GM19372 (cell line): ENCODE results near the gene EDARADD.
"Not testable (repeated sequence)": the region's sequence is repeated elsewhere in the genome, so short reads cannot be mapped to it uniquely, and the experiment has no call there.

Experiments used
- ATAC-seq: cut with Tn5 transposase; IDR thresholded peaks from one replicate; pipeline ENCODE4 v1.9.1; 2021; ENCODE audit warnings: mild to moderate bottlenecking, low read depth, moderate library complexity; ENCODE audit not compliant: unreplicated experiment

EDARADD gene

DNA sequence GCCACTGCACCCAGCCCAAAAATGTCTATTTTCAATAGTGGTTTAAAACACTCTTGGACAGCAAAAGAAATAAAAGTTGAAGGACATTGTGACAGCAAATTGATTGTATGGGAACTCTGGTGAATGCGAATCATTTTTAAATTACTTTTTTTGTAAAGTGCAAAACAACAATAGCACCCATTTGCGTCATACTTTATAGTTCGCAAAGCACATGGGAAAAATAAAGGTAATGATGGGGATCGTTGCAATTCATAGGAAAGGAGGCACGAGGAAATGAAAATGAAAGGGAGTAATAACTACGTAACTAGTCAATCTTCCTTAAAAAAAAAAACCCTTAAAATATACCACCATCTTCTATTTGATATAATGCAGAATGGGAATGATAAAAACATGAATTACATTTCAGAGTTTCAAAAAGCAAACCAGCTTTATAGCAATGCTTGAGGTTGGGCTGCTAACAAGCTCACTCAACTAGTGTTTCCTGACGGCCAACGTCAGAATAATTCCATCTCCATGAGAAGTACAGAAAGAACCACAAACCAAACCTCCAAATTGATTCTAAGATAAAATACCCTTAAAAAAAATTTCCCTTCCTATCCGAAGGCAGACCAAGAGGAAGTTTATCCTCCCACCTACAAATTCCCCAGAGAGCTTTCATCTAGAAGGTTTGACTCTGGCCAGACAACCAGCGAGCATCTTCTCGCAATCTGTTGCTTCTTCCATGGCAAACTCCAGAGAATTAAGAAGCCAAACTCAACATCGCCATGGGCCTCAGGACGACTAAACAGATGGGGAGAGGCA lies at the start of gene EDARADD:
Gene EDARADD, plus strand, starts transcription at position 606 of the 801 bp plus-strand sequence. Its CDS starts 159 bp downstream, at position 765.
- no peak for ATAC-seq

DNA sequence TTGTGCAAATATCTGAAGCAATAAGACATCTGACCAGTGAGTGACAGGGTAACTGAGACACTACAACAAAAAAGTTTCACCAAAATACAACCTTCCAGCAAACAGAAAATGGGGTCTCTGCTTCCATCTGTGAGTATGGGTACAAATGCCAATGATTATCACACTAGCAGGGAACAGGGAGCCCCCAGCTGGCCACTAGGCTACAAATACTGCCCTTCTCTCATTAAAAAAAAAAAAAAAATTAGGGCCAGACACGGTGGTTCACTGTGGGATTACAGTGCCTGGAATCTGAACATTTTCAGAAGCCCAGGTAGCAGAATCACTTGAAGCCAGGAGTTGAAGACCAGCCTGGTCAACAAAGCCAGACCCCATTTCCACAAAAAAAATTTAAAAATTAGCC lies 48.4 kb upstream of the EDARADD start:
- ATAC-seq = no peak

DNA sequence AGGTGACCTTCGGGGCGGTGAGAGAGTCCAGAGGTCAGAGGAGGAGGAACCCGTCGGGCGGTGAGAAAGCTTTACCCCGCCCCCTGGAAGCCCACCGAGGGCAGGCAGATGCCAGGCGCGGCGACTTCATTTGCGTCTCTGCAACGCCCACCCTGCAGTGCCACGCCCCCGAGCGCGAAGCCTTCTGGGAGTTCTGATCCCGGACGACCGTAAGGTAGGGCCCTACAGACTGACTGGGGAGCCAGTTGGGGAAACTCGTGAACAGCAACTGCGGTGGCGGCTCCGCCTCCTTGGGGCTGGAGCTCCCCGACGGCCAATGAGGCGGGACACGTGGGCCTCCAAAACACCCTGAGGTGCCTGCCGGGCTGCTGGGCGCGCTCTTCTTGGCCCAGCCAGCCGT lies 46.0 kb upstream of the EDARADD start:
- no peak for ATAC-seq

DNA sequence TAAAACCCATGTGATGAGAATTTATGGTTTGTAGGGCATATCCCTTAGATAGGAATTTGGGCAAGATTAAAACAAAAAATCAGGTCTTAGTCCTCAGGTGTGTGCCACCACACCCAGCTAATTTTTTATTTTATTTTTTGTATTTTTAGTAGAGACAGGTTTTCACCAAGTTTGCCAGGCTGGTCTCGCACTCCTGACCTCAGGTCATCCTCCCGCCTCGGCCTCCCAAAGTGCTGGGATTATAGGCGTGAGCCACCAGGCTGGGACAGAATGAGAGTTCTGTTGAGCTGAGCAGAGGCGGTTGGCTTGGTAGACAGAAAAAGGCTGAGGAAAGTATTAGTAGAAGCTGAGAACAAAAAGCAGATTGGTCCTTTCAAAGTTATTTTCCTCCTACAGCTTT lies 43.8 kb upstream of the EDARADD start:
- ATAC-seq = no peak

DNA sequence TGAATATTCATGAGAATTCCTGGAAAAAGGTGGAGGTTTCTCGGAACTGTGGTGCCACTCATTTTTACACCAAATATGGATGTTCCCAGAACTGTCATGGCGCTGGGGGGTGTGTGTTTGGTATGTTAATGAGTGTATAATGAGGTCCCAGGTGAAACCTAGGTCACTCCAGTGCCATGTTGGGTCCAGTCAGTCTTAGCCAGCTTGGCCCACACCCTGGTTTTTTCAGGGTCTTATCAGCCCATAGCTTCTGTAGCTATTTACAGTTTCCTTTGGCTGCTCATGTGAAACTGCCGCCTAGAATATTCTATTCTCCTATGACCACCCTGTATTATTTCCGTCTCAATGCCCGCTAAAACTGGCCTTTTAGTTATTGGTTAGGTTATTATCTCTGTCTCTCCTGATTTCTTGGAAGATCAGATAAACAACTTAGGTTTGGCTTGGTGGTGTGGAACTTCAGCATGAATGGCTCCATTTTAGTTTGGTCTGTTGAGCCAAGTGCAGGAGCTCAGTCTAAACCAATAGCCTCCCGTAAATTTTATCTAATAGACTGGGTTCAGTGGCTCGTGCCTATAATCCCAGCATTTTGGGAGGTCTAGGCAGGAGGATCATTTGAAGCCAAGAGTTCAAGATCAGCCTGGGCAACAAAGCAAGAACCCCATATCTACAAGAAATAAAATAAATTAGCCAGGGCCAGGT lies 42.1 kb upstream of the EDARADD start:
- ATAC-seq = no peak

DNA sequence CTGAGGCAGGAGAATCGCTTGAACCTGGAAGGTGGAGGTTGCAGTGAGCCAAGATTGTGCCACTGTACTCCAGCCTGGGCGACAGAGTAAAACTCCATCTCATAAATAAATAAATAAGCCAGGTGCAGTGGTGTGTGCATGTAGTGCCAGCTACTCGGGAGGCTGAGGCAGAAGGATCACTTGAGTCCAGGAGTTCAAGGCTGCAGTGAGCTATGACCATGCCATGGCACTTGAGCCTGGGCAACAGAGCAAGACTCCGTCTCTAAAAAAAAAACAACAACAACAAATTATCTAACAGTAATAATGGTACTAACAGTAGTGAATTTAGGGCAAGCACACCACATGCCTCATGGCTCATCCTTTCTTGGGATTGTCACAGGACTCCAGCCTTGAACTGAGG lies 41.3 kb upstream of the EDARADD start:
- not testable (repeated sequence) for ATAC-seq

DNA sequence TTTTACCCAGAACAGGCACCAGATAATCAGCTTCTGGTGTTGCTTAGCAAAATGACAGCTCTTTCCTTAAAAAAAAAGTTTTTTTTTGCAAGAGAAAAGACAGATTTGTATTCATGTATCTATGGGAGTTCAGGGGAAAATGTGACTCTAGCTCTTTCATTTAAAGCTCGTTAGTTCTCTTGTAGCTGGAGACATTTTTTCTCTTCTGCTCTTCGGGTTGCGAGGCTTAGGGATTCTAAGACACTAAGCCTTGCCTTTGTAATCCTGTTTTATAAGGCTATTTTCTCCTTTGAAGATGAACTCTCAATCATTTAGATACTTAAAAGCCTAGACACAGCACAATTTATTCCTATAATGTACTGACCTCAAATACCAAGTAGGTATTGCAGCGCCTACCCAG lies 40.3 kb upstream of the EDARADD start:
- ATAC-seq = no peak

DNA sequence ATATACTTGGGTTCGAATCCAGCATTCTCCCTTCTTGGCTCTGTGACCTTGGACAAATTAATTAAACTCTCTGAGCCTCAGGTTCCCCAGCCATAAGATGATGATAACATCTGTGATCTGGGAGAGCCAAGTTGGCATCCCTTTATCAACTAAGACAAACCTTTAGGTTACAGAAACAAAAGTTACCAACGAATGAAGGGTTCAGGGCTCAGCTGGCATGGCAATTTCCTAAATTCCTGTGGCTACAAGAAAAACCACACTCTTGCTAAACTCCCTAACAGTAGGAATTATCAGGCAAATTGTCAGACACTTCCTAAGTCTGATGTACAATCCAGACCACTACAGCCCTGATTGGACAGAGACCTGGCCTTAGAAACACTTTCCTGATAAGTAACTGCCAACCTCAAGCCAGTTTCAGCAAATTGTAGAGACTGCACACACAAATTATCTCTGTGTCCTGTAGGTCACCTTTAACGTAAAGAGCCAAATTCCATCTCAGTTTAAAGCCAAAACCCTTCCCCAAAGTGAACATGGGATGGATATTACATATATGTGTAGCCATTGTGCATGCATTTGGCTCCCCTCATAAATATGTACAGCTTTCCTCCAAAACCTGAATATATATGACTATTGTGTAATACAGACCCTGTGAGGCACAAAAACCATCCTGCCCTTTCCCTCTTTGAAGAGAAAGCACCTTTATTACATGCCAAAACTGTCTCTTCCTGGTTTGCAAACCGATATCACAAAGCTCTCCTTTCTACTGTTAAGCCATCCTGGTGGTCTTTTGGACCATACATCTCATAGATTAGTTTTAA lies 39.5 kb upstream of the EDARADD start:
- ATAC-seq = no peak

DNA sequence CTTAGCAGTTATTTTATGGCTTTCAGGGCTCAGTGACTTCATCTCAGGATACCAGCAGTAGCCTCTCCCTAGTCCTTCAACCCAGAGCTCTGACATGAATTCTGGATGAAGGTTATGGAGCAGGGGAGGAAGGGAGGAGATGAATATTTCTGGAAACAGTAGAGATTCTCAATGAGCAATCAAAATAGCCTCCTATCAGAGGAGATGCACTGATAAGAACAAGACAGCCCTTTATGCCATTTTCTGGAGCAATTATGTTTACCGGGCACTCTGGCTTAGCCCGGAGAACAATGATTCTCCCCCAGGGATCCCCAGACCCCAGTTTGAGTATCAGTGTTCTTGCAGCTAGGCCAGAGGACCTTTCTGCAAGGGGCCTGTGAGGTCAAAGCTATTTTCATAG lies 37.9 kb upstream of the EDARADD start:
- no peak for ATAC-seq

DNA sequence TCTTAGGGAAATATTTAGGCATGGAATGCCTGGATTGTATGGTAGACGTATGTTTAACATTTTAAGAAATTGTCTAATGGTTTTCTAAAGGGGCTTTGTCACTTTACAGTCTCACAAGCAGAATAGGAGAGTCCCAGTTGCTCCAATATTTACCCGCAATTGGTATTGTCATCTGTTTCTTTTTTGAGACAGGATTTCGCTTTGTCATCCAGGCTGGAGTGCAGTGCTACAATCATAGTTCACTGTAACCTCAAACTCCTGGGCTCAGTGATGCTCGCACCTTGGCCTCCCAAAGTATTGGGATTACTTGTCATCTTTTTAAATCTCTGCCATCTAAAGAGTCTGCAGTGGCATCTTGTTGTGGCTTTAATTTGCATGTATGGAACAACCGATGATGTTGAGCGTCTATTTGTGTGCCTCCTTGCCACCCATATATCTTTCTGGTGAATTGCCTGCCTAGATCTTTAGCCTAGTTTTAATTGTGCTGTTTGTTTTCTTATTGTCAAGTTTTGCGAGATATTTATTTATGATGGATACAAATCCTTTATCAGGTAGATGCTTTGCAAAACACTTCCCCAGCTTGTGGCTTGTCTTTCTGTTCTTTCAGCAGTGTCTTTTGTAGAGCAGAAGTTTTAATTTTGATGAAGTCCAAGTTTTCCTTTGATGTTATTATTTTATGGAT lies 32.0 kb upstream of the EDARADD start:
- no peak for ATAC-seq

DNA sequence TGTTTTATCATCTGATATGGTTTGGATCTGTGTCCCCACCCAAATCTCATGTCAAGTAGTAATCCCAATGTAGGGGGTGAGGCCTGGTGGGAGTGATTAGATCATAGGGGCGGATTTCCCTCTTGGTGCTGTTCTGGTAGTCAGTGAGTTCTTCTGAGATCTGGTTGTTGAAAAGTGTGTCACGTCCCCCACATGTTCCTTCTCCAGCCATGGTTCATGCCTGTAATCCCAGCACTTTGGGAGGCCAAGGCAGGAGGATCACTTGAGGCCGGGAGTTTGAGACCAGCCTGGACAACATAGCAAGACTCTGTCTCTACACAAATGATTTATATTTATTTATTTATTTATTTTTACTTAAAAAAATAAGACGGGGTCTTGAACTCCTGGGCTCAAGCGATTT lies 30.8 kb upstream of the EDARADD start:
- ATAC-seq = no peak

DNA sequence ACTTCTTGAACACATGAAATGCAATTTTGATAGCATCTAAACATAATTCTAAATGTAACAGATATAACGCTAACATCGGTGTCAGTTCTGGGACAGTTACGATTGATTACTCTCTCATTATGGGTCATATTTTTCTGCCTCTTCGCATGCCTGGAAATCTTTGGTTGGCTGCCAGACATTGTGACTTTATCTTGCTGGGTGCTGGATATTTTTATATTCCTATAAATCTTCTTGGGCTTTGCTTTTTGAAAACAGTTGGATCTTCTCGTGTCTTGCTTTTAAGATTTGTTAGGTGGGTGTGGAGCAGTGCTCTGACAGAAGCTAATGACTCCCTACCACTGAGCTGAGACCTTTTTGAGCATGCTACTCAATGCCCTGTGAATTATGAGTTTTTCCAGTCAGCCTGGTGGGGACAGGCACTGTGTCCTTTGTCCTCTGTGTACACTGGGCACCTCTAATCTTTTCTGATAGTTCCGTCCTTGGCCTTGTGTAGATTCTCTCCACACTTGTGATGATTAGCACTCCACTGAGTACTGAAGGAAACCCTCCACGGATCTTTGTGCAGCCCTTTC lies 28.0 kb upstream of the EDARADD start:
- ATAC-seq = no peak

DNA sequence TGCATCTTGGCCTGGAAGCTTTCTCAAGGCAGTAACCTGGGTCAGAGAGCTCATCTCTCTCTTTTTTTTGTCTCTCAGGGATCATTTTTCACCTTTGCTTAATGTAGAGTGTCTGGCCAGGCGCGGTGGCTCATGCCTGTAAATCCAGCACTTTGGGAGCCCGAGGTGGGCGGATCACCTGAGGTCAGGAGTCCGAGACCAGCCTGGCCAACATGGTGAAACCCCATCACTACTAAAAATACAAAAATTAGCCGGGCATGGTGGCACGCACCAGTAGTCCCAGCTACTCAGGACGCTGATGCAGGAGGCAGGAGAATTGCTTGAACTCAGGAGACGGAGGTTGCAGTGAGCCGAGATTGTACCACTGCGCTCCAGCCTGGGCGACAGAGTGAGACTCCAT lies 27.4 kb upstream of the EDARADD start:
- ATAC-seq = not testable (repeated sequence)

DNA sequence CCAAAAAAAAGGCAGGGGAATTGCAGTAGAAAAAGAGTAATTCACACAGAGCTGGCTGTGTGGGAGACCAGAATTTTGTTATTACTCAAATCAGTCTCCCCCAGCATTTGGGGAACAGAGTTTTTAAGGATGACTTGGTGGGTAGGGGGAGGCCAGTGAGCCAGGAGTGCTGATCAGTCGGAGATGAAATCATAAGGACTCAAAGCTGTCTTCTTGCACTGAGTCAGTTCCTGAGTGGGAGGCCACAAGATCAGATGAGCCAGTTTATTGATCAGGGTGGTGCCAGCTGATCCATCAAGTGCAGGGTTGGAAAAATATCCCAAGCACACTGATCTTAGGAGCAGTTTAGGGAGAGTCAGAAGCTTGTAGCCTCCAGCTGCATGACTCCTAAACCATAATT lies 23.7 kb upstream of the EDARADD start:
- no peak for ATAC-seq

DNA sequence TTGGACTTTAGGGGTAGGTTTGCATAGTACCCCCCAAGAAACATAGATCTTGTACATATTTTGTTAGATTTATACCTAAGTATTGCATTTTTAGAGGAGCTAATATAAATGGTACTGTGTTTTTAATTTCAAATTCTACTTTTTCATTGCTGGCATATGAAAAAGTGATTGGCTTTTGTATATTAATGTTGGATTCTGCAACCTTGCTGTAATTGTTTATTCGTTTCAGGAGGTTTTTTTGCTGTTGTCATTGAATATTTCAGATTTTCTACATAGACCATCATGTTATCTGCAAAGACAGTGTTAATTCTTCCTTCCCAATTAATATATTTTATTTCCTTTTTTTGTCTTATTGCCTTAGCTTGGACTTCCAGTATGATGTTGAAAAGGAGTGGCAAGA lies 23.0 kb upstream of the EDARADD start:
- ATAC-seq = no peak

DNA sequence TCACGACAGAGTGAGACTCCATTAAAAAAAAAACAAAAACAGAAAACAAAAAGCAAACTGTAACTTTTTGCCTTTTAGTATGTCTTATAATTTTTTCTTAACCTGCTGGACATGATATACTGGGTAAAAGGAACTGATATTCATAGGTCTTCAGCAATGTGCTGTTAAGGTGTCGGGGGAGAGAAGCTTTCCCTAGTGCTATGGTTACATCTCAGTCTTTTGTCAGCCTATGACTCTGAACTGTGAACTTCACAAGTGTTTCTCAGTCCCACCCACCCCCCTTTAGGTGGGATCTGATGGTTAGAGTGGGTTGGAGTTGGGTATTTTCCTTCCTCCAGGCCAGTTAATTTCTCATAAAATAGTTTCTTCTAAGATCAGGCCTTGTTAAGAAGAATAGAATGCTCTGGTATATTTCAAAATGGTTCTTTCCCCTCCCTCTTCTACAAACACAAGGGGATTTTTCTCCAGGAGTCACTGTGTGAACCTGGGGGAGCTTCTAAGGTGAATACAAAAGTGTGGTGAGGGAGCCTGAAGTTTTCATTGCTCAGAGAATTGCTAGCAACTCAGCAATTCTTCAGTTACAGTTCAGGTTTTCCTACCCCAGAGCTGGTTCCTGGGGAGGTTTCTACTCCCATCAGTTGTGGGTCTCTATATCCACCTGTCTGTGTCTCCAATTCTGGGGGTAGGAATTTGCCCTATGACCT lies 16.1 kb upstream of the EDARADD start:
- no peak for ATAC-seq

DNA sequence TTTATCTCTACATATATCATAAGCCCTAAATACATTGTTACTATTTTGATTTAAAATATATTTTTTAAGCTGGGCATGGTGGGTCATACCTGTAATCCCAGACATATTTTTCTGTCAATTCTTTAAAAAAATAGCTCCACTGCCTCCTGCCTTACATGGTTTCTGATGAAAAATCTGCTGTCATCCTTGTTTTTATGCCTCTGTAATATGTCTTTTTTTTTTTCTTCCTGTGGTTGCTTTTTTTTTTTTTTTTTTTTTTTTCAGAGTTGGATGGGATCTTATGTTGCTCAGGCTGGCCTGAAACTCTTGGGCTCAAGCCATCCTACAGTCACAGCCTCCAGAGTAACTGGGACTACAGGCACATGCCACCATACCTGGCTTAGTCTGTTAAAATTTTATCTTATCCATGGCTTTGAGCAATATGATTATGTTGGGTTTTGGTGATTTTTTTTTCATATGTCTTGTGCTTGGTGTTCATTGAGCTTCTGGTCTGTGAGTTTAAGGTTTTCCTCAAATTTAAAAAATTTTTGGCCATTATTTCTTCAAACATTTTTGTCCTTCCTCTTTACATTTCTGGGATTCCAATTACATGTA lies 12.4 kb upstream of the EDARADD start:
- ATAC-seq = no peak

DNA sequence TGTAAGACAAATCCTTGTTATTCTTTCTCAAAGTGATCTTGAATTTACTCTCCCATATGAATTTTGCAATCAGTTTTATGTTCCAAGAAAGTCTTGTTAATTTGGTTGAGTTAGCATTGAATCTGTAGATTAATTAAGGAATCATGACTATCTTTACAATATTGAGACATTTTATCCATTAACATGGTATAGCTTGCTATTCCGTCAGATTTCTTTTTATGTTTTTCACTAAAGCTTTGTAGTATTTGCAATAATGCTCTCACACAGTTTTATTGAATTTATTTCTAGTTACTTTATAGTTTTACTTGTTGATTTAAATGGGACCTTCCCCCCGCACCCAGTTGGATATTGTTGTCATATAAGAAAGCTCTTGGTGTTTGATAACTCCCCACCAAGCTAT lies 5.8 kb upstream of the EDARADD start:
- no peak for ATAC-seq

DNA sequence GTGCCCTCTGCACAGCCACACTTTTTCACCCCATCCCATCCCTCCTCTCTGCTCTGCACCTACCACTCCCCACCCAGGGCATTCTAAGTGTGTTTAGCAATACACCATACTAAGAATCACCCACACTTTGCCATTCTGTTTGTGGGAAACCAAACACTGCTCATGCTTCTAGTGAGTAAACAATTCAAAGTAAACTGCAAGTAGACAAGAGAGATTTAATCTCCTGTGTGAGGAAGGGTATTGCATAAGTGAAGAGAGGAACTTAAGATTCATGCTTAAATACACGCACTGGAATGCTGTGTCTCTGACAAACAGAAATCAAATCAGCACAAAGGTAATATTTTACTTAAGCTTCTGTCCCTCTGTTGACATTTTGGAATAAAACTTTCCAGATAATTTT lies 4.8 kb upstream of the EDARADD start:
- ATAC-seq = no peak
